ENCODE measurements around the gene SHROOM3. TPM values are rescaled to one million over a fixed set of nuclear protein-coding genes. Genes with fewer than 3 reads are reported as not detected.

The SHROOM3 gene
- polyA plus RNA-seq, 2 of the 4 experiments (the other 2 are of a cell fraction) = 2.8 to 5.1 TPM

DNA sequence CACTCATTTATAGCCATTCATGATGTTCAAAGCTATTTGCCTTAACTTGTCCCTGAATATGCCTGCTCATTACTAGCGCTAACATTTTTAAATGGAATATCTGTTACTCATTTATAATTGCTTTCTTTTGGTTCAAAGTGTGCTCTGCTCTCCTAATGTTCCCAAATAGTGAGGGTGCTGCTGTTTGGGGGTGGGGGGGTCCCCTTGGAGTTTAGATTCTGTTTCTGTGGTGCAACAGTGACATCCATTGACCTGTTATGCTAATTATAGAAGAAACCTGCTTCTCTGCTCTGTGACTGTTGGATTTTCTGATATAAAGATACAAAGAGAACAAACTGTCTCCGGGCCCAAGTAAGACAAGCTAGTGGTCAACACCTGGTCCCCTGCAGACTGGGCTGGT lies 222.4 kb downstream of the SHROOM3 start:
- Histone ChIP-seq H3K4me3 (no peak overlapping the region), H3K27ac (no peak overlapping the region; a peak in 1 of 6 replicates), H3K9me3 (no peaks in the 10 kb centered on the region), H3K4me1 (peaks cover 13% of the 10 kb centered on the region), H3K4me2 (no peak overlapping the region)
- ChIA-PET POLR2A (no interaction called here), CTCF (no interaction called here)
- peak; percentile 19 to 22; a peak in 4 of 5 replicates for TF ChIP-seq RAD21 (conservative IDR thresholded peaks at IDR 0.05 in 1 of 2, IDR thresholded peaks at IDR 0.05 in 1 of 2)
- no peak for TF ChIP-seq RCOR1 (IDR thresholded peaks at IDR 0.05; ENCODE audit: low read depth, low read length)
- no peak for DNase-seq (ENCODE audit: low read depth in 1 of 2, low spot score in 1 of 2)
- 88% methylated on average over 2 of the region's 2 CpGs for WGBS (ENCODE audit: missing lambda C conversion rate)
- ATAC-seq = no peak
- FAIRE-seq = no peak

DNA sequence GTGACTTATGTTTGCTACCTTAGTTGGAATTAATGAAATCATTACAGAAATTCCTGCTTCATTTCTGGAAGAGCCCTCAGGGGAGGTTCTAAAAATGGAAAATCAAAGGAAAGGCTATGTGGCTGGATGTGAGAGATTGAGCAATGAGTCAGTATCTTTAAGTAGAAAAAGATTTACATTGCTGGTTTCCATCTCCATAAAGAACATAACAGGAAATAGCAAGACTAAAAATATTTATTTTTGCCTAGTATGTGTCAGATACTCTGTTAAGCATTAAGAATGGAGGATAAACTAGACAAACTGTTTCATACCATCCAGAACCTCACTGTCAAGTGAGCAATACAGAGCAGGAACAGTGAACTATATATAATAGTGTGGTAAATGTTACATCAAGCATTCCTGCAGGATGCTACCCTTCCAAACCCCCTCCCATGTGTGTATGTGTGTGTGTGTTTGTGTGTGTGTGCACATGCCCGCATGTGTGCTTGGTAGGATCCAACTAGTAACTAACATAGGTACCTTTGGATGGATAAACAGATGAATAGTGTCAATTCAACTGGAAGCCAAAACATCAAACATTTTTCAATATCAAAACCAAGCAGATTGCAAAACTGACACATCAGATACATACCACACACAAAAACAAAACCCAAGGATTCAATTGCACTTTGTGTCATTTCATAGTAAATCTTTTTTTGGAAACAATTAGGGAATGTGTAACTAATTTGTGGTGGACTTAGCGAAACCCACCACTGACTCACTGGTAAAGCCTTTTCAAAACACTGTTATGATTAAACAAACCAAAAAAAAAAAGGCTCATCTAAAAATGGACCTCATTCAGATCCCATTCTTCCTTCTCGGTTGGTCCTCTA lies 223.4 kb downstream of the SHROOM3 start:
- Histone ChIP-seq H3K9me3 (no peaks in the 10 kb centered on the region), H3K4me2 (peak overlapping the region; percentile 52), H3K27ac (peak overlapping the region in 1 of 2 experiments; percentile 17; a peak in 1 of 6 replicates), H3K4me3 (no peak overlapping the region), H3K4me1 (peaks cover 14% of the 10 kb centered on the region)
- WGBS (ENCODE audit: missing lambda C conversion rate) = 81% methylated on average over 3 of the region's 3 CpGs
- TF ChIP-seq, protein P1, sequence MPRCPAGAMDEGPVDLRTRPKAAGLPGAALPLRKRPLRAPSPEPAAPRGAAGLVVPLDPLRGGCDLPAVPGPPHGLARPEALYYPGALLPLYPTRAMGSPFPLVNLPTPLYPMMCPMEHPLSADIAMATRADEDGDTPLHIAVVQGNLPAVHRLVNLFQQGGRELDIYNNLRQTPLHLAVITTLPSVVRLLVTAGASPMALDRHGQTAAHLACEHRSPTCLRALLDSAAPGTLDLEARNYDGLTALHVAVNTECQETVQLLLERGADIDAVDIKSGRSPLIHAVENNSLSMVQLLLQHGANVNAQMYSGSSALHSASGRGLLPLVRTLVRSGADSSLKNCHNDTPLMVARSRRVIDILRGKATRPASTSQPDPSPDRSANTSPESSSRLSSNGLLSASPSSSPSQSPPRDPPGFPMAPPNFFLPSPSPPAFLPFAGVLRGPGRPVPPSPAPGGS (IDR thresholded peaks at IDR 0.05) = no peak
- TF ChIP-seq EP300 (IDR thresholded peaks at IDR 0.05) (no peak), ZNF302 (CRISPR knock-in tag; IDR thresholded peaks at IDR 0.05) (no peak), POLR2A (IDR thresholded peaks at IDR 0.05; ENCODE audit: low read length) (no peak), HOXB13 (CRISPR knock-in tag; IDR thresholded peaks at IDR 0.05; ENCODE audit: low read depth) (no peak), ESRRA (IDR thresholded peaks at IDR 0.05; ENCODE audit: borderline replicate concordance, low read length) (no peak), CHD4 (IDR thresholded peaks at IDR 0.05; ENCODE audit: borderline replicate concordance) (no peak), CEBPB (IDR thresholded peaks at IDR 0.05) (no peak), KDM1A (IDR thresholded peaks at IDR 0.05; ENCODE audit: low read depth) (no peak), RNF2 (IDR thresholded peaks at IDR 0.05; ENCODE audit: borderline replicate concordance, low read depth) (no peak), SREBF2 (IDR thresholded peaks at IDR 0.05) (no peak), NFE2L2 (conservative IDR thresholded peaks at IDR 0.05; ENCODE audit: low read length) (no peak), ZSCAN20 (CRISPR knock-in tag; IDR thresholded peaks at IDR 0.05) (no peak), FOSL2 (IDR thresholded peaks at IDR 0.05) (no peak), FOSL2 (CRISPR knock-in tag; IDR thresholded peaks at IDR 0.05) (no peak)
- TF ChIP-seq, protein P2, sequence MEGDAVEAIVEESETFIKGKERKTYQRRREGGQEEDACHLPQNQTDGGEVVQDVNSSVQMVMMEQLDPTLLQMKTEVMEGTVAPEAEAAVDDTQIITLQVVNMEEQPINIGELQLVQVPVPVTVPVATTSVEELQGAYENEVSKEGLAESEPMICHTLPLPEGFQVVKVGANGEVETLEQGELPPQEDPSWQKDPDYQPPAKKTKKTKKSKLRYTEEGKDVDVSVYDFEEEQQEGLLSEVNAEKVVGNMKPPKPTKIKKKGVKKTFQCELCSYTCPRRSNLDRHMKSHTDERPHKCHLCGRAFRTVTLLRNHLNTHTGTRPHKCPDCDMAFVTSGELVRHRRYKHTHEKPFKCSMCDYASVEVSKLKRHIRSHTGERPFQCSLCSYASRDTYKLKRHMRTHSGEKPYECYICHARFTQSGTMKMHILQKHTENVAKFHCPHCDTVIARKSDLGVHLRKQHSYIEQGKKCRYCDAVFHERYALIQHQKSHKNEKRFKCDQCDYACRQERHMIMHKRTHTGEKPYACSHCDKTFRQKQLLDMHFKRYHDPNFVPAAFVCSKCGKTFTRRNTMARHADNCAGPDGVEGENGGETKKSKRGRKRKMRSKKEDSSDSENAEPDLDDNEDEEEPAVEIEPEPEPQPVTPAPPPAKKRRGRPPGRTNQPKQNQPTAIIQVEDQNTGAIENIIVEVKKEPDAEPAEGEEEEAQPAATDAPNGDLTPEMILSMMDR (IDR thresholded peaks at IDR 0.05) = no peak
- TF ChIP-seq, protein P3, sequence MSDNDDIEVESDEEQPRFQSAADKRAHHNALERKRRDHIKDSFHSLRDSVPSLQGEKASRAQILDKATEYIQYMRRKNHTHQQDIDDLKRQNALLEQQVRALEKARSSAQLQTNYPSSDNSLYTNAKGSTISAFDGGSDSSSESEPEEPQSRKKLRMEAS (IDR thresholded peaks at IDR 0.05) = no peak
- ChIA-PET CTCF (no interaction called here), POLR2A (no interaction called here)
- FAIRE-seq (no peak), DNase-seq (ENCODE audit: low read depth in 1 of 2, low spot score in 1 of 2) (no peak), ATAC-seq (no peak)

DNA sequence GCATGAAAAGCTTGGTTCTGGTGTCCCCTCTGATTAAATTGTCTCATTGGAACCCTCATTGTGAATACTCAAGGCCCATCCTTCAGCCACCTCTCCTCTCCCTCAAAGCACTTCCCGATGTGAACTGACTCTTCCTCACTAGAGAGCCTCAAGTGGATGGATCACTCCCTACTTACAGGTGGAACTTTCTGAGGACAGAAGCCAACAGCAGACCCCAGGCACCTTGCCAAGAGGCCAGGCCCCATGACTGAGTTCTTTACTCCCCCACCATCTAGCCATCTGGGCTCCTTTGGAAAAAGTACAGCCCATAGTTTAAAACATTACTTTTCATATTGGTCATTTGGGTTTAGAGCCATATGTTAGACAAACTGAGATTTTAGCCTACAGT lies 224.1 kb downstream of the SHROOM3 start:
- TF ChIP-seq CBX2 (IDR thresholded peaks at IDR 0.05; ENCODE audit: borderline replicate concordance, low read depth) (no peak), ESRRA (IDR thresholded peaks at IDR 0.05; ENCODE audit: borderline replicate concordance, low read length) (no peak), HOXB13 (CRISPR knock-in tag; IDR thresholded peaks at IDR 0.05; ENCODE audit: low read depth) (no peak)
- Histone ChIP-seq H3K9me3 (no peaks in the 10 kb centered on the region), H3K4me1 (peaks cover 21% of the 10 kb centered on the region), H3K4me3 (no peak overlapping the region), H3K4me2 (0 out of 3 replicates have a peak overlapping the region, but pooled peaks have one; percentile 52), H3K27ac (no peak overlapping the region; a peak in 1 of 6 replicates)
- WGBS (ENCODE audit: missing lambda C conversion rate) = 57% methylated on average over 1 of the region's 1 CpG
- ChIA-PET POLR2A (no interaction called here), CTCF (no interaction called here)
- DNase-seq (ENCODE audit: low read depth in 1 of 2, low spot score in 1 of 2) (no peak), ATAC-seq (no peak), FAIRE-seq (no peak)
